ENCODE measurements around the gene CBFA2T2.

CBFA2T2 gene

DNA sequence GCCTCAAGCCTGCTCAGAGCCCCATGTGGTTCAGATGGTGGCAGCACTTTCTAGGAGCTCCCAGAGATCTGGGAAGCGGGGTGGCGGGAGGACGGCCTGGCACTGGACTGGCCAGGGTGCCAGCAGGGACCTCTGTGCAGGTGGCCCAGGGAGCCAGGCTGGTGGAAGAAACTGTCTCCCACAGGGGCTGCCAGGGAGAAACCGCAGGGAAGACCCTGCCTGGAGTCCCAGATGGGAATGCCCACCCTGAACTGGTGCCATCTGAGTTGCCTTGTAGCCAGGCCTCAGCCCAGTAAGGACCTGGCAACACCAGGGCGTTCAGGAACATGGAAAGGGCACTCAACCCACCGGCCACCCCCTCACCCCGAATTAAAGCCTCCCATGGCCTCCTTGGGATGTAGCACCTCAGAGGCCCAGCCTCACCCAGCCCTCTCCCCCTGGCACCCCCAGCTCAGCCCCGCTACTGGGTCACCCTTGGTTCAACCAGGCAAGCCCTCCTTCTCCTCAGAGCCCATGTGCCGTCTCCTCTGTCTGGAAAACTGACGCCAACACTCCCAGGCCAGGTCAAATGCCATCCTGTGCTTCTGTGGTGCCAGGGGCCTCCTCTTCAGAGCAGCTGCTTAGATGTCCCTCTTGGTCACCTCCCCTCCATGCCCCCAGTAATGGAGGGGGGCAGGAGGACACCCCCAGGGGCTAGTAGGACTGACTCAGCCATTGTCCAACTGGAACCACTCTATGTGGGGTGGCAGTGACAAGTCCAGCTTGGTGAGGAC, 166.3 kb downstream of the CBFA2T2 start:
- DNase-seq = no peak

DNA sequence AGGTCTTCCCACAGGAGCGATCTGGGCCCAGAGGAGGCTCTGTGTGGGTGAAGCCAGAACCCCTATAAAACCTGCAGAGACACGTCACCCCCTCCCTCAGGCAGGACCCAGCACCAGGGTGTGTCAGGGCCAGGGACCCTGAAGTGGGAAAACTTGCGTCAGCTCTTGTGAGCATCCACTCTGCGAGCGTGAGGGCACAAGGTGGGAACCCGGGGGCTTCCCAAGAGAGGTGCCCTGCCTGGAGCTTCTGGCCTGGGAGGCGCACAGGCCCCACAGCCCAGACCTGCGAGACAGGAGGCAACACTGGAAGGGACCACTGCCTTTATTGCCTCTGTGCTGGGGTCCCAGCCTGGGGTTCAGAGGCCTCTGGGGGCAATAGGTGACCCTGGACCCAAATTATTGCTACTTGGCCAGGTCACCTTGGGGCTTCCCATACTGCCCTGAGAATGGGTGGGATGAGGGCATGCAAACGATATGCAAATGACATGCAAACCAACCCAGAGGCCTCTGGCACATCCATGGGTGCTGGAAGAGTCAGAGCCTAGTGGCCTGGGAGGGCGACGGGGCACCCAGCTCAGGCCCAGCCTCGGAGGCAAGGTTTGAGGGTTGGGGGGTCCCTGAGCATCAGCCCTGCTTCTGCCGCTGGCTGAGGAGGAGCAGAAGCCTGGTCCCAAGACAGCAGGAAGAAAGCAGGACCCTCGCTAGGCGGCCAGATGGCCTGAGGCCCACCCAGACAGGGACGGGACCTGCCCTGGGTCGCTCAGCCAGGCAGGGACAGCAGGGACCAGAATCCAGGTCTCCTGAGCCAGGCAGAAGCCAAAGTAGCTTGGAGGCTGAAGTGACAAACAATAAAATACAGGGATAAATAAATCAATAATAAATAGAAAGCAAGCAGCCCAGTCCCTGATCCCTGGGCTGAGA, 167.1 kb downstream of the CBFA2T2 start:
- DNase-seq = no peak

DNA sequence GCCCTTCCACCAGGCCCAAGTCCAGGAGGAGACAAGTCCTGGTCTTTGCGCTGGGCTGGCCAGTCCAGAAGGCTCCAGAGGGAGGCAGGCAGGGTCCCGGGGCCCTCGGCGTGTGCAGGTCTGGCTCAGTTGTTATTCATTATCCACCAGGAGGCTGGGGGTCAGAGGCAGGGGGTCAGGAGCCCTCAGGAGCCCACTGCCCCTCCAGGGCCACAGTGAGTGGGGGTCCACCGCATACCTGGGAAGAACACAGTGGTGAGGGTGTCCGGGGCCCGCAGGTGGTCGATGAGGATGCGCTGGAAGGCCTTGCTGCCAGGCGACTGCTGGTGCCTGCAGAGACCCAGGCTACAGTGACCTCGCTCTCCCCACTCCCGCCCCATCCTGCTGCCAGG, 167.8 kb downstream of the CBFA2T2 start:
- no peak for DNase-seq

DNA sequence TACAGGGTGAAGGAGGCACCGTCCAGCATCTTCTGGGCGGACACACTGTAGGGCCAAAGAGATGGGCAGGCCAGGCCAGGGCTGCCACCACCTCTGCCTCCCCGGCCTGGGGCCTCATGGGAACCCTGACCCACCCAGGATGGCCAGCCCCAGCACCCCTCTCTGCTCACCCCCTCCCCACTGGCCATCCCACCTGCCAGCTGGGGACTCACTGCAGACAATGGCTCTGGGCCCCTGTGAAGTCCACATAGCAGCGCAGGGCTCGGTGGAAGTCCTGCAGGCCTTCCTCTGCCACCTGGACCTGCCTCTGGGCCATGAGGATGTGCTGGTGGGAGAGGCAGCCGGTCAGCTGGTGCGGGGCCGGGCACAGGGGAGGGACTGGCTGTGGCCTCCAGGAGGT, 168.6 kb downstream of the CBFA2T2 start:
- DNase-seq = no peak

DNA sequence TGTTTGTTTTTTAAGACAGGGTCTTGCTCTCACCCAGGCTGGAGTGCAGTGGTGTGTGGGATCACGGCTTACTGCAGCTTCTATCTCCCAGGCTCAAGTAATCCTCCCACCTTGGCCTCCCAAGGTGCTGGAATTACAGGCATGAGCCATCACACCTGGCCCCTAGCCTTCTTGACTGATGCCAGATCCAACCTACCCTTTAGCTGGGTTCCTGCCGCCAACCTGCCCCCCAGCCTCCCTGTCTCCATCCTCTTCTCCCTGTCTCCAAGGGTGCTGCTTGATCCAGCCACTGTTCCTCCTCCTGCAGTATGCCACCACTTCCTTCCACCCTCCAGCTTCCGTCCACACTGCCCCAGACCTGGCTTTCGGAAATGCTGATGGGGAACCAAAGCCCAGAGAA, 169.0 kb downstream of the CBFA2T2 start:
- no peak for DNase-seq

DNA sequence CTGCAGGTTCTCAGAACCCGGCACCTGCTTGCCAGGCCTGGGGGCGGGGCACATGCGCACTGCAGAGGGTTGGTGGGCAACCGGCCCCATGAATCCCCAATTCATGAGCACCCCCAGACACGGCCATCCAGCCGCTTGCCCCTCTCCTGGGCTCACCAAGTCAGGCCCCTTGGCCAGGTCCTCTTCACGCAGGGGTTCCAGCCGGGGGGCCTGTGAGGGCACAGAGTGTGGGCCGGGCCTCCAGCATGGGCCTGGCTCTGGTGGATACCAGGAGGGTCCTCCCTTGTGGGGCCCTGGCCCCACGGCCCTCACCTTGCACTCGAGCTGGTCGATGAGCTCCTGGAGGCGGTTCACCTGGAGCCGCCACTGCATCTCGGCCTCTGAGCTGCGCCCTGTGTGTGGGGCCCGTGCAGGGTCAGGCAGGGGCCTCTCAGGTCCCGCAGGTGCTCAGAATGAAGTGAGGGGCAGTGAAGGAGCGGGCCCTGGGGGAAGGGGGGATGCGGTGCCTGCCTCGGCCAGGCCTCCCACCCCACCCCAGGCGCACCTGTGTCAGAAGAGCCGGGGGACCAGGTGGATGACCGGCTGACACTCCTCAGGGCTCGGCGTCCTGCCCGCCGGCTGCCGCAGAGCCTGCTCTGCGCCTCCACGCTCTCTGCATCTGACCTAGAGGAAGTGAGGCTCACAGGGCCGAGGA, 169.6 kb downstream of the CBFA2T2 start:
- no peak for DNase-seq

DNA sequence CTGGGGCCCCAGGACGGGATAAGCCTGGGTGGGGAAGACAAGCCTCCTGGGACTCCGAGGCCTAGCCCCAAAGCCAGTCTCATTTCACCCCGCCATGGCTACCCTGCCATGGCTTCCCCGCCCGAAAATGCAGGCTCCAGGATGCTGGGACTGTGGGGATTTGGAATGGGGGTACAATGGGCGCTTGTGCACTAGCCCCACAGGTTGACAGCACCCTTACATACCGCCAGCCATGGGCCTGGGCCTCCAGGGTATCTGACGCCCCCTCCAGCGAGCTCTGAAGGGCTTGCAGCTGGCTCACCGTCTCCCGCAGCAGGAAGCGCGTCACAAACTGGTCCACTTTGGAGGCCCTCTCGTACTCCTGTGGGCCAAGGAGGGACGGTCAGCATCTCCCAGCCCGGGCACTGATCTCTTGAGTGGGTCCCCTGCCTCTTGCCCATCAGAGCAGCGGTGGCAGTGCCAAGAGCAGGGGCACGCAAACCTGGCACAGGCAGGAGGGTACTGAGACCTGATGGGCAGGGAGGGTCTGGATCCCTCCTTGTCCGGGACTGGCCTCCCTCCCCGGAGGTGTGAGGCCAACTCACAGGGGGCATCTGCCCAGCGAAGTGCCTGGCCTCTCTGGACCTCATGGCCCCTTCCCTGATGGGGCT, 170.3 kb downstream of the CBFA2T2 start:
- no peak for DNase-seq

DNA sequence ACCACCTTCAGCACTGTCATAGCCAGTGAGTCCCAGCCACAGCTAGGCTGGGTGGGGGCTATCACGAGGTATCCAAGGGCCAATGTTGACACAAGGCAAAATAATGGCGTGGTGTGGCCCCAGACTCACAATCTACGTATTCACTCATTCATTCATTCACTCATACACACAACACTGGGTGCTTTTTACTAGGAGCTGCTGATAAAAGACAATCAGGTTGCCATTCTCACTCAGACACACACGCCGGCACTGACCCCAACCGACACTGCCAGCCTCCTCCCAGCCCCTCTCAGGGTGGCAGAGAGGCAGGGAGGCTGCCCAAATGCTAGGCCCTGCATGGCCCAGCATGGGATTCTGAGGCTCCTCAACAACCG, 170.8 kb downstream of the CBFA2T2 start:
- no peak for DNase-seq

DNA sequence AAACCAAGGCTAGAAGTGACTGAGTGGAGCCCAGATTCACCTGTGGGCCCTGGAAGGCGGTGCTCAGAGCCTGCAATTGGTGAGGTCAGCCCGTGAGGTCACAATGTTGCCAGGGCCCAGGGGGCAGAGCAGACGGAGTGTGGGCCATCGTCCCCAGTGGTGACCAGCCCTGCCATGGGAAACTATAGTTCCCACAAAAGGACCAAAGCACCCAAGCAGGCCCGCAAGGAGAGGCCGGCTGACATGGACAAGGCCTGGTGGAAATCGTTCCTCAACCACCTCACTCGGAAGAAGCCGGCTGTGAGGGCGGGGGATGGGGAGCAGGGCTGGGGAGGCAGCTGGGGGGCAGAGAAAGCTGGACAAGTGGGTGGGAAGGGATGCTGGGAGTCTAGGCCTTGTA, 172.3 kb downstream of the CBFA2T2 start, which contains the start of gene C20orf144:
TSS of gene C20orf144 (plus strand) at position 156 of the 400 bp plus-strand sequence. CDS start at position 175, 19 bp downstream.
- DNase-seq = no peak

DNA sequence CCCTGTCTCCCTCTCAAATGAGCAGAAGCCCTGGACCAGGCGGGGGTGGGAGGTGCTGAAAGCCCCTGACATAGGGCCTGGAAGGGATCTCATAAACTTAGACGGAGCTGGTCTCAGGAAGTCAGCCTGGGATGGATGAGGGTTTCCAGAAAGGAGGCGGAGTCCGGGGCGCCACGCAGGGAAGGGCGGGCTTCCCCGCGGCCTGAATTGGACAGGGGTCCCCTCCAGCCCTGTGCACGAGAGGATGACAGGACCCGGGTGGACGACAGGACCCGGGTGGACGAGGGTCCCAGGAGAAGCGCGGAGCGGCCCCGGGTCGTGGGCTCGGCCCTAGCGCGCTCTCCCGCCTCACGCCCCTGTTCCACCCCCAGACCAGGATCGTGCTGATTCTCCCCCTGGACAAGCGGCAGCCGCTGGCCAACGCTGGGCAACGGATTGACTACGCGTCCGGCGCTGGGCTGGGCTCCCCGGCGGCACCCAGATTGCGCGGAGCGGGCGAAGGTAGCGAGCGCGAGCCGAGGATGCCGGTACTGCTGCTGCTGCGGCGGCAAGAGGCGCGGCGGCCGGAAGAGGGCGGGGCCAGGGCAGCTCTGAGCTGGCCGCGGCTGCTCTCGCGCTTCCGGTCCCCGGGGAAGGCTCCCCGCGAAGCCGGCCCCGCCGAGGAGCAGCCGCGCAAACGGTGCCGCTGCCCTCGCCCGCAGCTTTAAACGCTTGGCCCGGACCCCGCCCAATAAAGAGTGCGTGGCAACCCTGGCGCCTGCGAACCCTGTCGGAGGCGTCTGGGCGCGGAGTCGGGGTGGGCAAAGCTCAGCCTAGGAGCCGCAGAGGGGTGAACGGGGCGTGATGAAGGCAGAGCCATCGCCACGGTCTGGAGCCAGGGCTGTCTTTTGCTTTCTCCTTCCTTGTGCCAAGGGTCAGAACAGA, 173.5 kb downstream of the CBFA2T2 start:
- peak; percentile 85 for DNase-seq

DNA sequence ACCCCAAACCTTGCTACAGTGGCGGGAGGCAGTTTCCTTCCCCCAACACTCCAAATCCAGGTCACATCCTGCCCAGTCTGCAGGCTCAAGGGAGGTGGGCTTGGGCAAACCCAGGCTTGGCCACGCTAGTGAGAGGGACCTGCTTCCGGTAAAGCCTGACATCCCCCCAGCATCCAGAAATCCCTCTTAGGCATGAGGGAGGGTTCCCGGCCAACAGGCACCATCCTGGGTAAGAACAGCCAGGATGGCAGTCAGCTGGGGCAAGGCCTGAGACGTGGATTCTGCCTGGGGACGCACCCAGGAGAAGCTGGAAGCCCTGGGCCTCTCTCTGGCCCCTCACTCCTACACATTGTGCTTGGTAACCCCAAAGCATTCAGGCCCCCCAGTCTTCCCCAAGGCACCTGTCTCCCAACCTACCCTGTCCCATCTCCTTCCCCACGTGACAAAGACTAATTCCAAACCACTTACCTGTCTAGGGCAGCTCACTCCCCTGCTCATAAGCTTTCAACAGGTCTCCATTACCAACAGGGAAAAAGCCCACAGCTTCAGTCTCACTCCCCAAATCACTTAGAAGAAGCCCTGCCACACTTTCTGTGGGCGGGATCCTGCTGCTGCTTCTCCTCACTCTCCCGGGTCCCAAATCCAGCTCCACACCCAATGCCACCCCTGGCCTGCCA, 174.3 kb downstream of the CBFA2T2 start:
- no peak for DNase-seq

DNA sequence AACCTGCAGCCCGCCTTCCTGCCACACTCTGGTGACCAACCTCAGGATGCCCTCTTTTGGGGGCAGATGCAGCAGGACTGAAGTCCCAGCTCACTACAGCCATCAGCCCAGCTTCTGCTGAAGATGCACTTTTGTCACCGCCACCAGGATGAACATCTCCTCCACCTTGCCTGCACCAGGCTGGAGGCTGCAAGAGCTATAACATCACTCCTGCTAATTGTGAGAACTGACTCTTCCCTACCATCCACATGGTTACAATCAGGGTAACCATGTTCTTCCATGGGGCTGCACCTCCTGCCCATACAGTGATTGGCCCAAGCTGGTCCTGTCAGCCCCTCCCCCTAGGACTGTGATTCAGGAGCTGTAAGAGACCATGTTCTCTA, 174.9 kb downstream of the CBFA2T2 start:
- DNase-seq = no peak

DNA sequence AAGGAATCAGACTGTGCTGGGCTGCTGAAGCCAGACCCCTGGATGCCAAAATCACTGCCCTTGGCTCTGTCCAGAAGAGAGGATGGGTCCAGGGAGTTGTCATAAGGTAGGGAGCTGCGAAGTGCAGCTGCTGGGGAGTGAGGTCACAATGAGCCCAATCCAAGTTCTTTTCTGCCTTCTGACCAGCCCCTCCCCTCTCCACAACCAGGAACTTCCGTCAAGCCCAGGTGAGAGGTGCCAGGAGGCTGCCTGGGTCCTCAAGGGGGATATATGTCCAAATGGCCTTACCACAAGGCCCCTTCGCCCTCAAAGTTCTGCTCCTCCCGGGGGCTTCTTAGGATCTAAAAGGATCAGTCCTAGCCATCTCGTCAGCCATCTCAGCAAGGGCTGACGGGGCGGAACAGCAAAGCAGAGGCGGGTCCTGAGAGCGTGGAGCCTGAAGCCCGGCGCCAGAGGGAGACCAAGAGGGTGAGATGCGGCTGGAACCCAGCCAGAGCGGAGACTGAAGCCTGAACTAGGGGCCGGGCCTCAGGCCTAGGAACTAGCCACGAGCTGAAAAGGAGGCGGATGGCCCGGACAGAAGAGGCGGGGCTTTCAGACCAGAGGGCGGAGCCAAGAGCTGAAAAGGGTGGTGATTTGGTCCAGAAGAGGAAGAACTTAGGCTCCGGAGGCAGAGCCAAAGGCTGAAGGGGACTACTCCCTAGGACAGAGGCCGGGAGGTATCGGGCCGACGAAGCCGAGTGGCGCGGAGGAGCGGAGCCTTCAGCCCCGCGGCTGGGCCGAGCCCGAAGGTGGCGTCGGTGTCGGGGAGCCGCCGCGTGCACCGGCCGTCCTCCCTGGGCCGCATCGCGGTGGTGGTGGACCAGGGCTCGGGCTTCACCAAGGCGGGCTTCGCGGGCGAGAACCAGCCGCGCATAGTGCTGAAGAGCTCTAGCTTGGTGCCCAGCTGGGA, 176.7 kb downstream of the CBFA2T2 start, which contains the start of gene ACTL10:
TSS of gene ACTL10 (plus strand) at position 651 of the 952 bp plus-strand sequence. CDS start 555 bp downstream, outside the sequence.
- peak; percentile 90 for DNase-seq

DNA sequence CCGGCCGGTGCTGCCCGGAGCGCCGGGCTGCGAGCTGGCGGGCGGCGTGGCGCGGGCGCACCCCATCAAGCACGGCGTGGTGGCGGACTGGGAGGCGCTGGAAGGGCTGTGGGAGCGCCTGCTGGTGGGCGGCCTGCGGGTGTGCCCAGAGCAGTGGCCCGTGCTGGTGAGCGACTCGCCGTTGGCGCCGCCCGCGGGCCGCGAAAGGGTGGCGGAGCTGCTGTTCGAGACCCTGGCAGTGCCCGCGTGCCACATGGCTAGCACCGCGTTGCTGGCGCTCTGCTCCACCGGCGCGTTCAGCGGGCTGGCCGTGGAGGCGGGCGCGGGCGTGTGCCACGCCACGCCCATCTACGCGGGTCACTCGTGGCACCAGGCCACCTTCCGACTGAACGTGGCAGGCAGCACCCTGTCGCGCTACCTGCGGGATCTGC, 177.4 kb downstream of the CBFA2T2 start:
- peak; percentile 44 for DNase-seq

DNA sequence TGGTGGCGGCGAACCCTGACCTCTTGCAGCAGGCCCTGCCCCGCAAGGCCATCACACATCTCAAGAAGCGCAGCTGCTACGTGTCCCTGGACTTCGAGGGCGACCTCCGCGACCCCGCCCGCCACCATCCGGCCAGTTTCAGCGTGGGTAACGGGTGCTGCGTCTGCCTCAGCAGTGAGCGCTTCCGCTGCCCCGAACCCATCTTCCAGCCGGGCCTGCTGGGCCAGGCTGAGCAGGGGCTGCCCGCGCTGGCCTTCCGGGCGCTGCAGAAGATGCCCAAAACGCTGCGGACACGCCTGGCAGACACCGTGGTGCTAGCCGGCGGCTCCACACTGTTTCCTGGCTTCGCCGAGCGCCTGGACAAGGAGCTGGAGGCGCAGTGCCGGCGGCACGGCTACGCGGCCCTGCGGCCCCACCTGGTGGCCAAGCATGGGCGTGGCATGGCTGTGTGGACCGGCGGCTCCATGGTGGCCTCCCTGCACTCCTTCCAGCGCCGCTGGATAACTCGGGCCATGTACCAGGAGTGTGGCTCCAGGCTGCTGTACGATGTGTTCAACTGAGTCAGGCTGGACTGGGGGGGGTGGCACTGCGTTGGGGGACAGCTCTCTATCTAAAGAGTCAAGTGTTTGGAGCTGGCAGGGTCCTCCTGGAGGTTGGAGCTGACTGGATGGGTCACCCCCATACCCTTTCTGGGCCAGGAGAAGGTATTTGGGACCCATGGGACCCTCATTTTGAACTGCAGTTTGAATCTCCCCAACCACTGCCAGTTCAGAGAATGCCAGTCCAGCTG, 178.0 kb downstream of the CBFA2T2 start:
- peak; percentile 78 for DNase-seq

DNA sequence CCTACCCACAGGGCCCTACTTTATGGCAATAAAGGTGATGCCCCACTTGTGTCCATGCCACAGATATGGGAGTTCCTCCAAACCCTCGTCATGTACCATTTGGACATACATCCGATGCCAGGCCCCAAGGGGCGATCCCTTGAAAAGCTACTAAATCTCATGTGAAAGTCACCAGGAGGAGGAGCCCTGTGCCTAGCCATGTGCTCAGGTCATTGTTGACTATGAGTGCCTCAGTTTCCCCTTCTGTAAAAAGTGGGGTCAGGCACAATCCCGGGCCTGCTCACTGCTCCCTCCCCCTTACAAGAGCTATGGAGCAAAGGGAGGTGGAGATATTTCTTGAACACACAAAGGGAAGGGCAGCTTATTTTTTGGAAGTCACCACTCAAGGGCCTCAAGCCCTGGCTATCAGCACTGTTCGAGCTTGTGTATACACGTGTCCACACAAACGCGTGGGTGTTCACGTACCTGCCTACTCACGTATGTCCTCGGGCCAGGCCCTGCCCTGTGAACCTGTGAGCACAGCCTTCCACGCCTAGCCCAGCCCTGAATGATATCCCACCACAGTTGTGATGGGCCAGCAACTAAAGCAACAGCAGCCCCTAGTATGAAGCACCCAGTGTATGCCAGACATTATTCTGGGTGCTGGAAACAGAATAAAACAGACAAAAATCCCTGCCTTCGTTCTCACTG, 178.7 kb downstream of the CBFA2T2 start:
- DNase-seq = no peak

DNA sequence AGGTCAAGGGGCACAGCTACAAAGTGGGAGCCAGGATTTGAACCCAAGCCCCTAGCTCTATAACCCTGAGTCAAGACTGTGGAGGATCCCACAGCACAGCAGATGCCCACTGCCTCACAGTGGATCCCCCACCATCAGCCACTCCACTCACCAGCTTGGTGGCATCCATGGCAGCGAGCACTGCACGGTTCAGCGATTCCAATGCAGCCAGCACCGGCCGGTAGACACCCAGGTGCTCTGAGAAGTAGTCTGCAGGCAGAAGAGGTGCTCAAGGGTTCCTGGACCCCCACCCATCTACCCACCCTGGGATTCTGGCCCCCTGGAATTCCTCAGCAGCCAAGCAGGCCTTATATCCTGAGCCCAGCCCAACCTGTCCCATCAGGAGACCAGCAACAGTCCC, 179.3 kb downstream of the CBFA2T2 start:
- no peak for DNase-seq

All from CD4-positive, alpha-beta T cell treated with Interleukin-21 for 1 hour (primary cell).